CD4-positive, alpha-beta T cell treated with Interferon alpha-2 for 1 hour (primary cell): ENCODE measurements around the gene CALHM6.
A peak's percentile ranks its signal among the peaks of the same experiment; 100 is the strongest.

Experiments
- DNase-seq, 2 donors: peaks; one replicate each; pipeline ENCODE4 v3.0.0-alpha.2; 2020 to 2022

The CALHM6 gene

DNA sequence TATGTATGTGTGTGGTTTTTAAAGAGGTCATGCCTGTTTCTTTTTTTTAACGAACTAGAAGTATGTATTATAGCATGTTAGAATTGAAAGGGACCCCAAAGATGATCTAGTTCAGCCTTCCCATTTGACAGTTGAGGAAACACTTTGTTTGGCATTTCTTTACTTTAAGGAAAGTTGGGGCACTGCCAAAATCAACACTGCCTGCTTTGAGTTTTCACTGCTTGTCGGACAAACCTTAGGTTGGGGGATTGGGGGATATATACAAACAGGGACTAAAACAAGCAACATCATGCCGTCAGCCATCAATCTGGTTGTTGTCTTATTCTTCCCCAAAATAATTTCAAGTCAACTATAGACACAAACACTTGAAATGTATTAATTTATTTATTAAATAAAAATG lies 14.1 kb upstream of the CALHM6 start:
- DNase-seq: no peak

- DNase-seq: peak in 1 of 2 donors; percentile 12
Measured at GRCh38 chr6:116447496-116448011, 13.6 kb upstream of the CALHM6 start.

DNA sequence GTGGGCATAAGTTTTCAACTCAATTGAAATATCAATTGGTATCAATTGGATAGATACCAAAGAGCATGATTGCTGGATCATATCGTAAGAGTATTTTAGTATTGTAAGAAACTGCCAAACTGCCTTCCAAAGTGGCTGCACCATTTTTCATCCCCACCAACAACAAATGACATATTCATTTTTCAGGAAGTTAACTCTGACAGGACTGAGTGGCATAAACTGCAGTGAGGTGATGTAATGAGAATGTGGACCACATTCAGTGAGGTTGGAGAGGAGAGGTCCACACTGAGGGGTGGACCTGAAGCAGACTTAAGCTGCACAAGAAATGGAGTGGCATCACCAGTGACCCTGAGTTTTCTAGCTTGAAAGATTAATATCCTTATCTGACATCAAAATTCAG lies 11.6 kb upstream of the CALHM6 start:
- DNase-seq: no peak

GRCh38 chr6:116450185-116450710 lies 10.9 kb upstream of the CALHM6 start:
- no peak for DNase-seq

- no peak for DNase-seq
Measured at GRCh38 chr6:116450769-116451740, 10.1 kb upstream of the CALHM6 start.

DNA sequence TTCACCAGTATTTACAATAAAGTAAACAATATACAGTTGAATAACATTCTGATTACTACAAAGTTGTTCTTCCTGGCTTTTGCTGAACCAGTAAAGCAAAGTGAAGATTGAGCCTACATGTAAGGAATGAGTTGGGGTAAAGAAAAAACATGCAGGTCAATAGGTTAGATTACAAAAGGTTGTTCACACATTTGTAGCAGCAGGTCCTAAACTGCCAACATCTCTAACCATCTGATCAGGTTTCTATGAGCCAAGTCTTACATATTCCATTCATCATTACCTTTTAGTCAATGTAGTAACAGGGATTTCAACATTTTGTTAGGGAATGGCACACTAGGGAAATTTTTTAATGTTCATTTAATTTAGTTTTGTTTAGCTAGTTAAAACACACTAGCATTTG lies 9.3 kb upstream of the CALHM6 start:
- no peak for DNase-seq

- DNase-seq: no peak
Measured at GRCh38 chr6:116452531-116452930, 8.6 kb upstream of the CALHM6 start.

GRCh38 chr6:116456106-116456505 lies 5.1 kb upstream of the CALHM6 start:
- DNase-seq: no peak

DNA sequence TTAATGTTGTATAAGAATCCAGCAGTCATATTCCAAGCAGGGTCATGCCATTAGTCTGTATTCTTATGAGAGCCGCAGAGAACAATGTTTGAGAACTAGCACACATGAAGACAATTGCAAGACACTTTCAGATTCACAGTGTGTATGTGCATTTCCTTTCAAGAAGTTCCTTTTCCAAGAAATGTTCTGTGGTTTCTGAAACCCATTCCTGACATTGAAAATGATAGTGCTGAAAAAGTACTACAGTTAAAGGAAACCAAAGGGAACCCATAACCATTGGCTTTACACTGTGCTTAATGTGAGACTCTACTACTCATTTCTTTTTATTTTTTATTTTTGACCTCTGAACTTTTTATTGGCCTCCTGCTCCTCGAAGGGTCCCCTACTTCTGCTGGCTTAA lies 4.2 kb upstream of the CALHM6 start:
- DNase-seq: no peak

DNA sequence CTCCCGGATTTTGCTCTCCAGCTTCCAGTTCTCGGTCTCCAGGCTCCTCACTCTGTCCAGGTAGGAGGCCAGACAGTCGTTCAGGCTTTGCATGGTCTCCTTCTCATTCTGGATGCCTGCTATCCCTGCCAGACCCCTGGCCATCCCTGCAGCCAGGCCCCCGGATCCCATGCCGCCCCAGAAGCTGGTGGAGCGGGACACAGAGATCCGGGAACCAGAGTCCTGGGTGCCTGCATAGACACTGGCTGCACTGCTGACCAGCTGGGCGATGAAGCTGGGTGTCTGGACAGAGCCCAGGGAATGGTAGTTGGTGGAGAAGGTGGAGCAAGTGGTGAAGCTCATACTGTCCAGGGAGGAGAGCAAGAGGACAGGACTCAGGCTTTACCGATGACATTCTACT lies 2.9 kb upstream of the CALHM6 start:
- DNase-seq: no peak

DNA sequence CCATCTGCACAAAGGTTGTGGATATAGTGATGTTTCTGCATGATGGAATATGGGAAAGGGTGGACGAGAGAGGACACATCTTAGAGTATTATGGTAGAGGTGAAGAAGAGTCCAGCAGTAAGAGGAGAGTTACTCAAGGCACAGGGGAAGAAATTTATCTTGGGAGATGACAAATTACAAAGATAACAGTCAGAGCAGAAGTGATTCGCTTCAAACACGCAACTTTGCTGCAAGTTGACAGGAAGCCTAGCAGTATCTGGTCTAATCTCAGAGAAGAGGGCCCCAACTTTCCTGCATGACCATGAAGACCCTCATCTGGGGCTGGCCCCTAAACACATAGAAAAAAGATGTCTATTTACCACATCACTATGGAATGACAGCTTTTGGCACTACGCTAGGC lies 1.2 kb upstream of the CALHM6 start:
- no peak for DNase-seq

GRCh38 chr6:116461932-116462885 lies 1.0 kb downstream of the CALHM6 start:
- peak; percentile 44 to 59 for DNase-seq

DNA sequence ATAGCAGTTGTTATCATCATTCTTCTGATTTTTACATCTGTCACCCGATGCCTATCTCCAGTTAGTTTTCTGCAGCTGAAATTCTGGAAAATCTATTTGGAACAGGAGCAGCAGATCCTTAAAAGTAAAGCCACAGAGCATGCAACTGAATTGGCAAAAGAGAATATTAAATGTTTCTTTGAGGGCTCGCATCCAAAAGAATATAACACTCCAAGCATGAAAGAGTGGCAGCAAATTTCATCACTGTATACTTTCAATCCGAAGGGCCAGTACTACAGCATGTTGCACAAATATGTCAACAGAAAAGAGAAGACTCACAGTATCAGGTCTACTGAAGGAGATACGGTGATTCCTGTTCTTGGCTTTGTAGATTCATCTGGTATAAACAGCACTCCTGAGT lies 2.1 kb downstream of the CALHM6 start:
- no peak for DNase-seq

- peak; percentile 14 to 32 for DNase-seq
Measured at GRCh38 chr6:116465246-116465645, 4.1 kb downstream of the CALHM6 start.

- no peak for DNase-seq
Measured at GRCh38 chr6:116467096-116467495, 5.9 kb downstream of the CALHM6 start.

- DNase-seq: no peak
Measured at GRCh38 chr6:116467514-116467913, 6.3 kb downstream of the CALHM6 start.

GRCh38 chr6:116468293-116468692 lies 7.1 kb downstream of the CALHM6 start:
- no peak for DNase-seq

DNA sequence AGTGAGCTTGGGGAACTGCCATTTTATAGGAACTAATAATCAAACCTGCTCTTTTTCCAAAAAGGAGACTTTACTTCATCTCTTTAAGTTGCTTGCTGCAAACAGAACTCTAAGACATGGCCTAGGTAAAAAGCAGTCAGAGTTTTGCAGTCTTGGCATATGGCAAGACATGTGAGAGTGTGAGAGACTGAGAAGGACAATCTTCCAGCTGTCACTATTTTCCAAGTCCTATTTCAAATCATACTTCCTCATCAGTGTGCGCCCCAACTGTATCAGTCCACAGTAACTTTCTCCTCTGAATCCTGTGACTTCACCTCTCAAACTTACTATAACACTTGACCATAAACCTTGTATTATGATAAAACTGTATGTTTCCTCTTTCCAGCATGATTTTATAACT lies 10.4 kb downstream of the CALHM6 start:
- no peak for DNase-seq

GRCh38 chr6:116472706-116473105 lies 11.5 kb downstream of the CALHM6 start:
- DNase-seq: no peak

- DNase-seq: no peak
Measured at GRCh38 chr6:116475141-116475540, 14.0 kb downstream of the CALHM6 start.

- DNase-seq: peak; percentile 28 to 33
Measured at GRCh38 chr6:116476002-116476678, 15.0 kb downstream of the CALHM6 start.

DNA sequence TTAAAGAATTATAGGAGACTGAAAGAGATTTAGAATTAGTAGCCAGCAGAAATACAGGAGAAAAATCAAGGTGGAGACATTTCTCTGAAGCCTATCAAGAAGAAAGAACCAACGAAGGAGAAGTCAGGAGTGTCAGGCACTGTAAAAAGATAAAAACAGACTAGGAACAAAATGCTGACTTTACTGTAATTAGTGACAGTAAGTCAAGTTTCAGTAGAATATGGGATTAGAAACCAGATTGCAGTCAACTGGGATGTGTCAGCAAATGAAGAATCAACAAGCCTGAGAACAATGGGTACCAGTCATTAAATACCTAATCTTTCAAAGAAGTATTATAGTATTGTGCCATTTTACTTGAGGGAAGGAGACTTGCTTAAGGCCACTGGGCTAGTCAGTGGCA lies 21.6 kb downstream of the CALHM6 start:
- no peak for DNase-seq

GRCh38 chr6:116483616-116484015 lies 22.4 kb downstream of the CALHM6 start:
- DNase-seq: no peak
